ENCODE results near the gene TSPAN18. TPM values are rescaled to one million over a fixed set of nuclear protein-coding genes. Genes with fewer than 3 reads are reported as not detected.

TSPAN18 gene
- total RNA-seq, 4 donors from 2014 or later, result 31.1 to 74.6 (median 34.7) TPM

DNA sequence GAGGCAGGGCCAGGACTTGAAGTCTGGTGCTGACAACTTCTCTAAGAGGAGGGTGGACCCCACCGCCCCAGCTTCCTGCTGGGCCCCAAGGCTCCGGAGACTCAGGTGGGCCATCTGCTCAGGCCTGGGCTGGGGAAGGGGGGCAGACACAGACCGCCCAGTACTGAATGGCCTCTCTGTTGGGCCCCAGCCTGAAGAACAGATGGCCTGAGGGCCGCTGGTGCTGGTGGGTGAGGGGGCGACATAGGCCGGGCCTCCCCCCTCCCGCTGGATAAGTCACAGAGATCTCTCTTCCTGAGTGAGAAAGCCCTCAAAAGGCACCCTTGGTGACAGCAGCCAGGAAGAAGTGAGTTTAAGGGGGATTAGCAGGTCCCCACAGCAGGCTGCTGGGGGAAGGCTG, 236.4 kb downstream of the TSPAN18 start:
- WGBS, 2 donors (ENCODE audit: low coverage in 1 of 2), result no CpG with 5 or more reads among the region's 7 CpGs
- no peak for TF ChIP-seq POLR2A (IDR thresholded peaks at IDR 0.05)
- TF ChIP-seq EP300 (IDR thresholded peaks at IDR 0.05), result no peak
- no peak for TF ChIP-seq POLR2AphosphoS5 (IDR thresholded peaks at IDR 0.05)
- TF ChIP-seq, protein P1, sequence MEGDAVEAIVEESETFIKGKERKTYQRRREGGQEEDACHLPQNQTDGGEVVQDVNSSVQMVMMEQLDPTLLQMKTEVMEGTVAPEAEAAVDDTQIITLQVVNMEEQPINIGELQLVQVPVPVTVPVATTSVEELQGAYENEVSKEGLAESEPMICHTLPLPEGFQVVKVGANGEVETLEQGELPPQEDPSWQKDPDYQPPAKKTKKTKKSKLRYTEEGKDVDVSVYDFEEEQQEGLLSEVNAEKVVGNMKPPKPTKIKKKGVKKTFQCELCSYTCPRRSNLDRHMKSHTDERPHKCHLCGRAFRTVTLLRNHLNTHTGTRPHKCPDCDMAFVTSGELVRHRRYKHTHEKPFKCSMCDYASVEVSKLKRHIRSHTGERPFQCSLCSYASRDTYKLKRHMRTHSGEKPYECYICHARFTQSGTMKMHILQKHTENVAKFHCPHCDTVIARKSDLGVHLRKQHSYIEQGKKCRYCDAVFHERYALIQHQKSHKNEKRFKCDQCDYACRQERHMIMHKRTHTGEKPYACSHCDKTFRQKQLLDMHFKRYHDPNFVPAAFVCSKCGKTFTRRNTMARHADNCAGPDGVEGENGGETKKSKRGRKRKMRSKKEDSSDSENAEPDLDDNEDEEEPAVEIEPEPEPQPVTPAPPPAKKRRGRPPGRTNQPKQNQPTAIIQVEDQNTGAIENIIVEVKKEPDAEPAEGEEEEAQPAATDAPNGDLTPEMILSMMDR (IDR thresholded peaks at IDR 0.05), result no peak
- no peaks in the 10 kb centered on the region for H3K36me3 ChIP-seq
- no peaks in the 10 kb centered on the region for H3K27me3 ChIP-seq
- no peaks in the 10 kb centered on the region for H3K9me3 ChIP-seq
- no peak overlapping the region for H3K27ac ChIP-seq
- H3K4me3 ChIP-seq, result no peak overlapping the region
- H3K4me1 ChIP-seq, result no peaks in the 10 kb centered on the region
- no peak for ATAC-seq

DNA sequence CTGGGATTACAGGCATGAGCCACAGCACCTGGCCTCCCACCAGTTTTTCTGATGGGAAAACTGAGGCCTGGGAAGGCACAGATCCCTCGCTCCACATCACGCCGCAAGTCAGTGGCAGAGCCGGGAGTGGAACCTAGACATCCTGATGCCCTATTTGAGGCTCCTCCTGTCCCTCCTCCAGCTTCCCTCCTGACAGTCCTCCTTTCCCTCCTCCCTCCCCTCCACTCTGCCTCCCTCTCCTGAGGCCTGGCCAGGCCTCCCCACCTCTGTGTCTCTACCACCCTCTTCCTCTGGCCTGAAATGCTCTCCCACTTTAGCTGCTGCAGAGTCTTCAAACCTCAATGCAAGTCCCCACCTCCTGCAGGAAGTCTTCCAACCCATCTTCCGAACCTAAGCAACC, 237.2 kb downstream of the TSPAN18 start:
- H3K4me1 ChIP-seq, result no peaks in the 10 kb centered on the region
- no peak for ATAC-seq
- TF ChIP-seq POLR2A (IDR thresholded peaks at IDR 0.05), result no peak
- no peak for TF ChIP-seq EP300 (IDR thresholded peaks at IDR 0.05)
- TF ChIP-seq POLR2AphosphoS5 (IDR thresholded peaks at IDR 0.05), result no peak
- TF ChIP-seq, protein P1 (IDR thresholded peaks at IDR 0.05), result no peak
- H3K9me3 ChIP-seq, result no peaks in the 10 kb centered on the region
- no peaks in the 10 kb centered on the region for H3K36me3 ChIP-seq
- 84 to 91% methylated on average over 5 of the region's 5 CpGs for WGBS, 2 donors (ENCODE audit: low coverage in 1 of 2)
- no peak overlapping the region for H3K4me3 ChIP-seq
- H3K27me3 ChIP-seq, result no peaks in the 10 kb centered on the region
- no peak overlapping the region for H3K27ac ChIP-seq

DNA sequence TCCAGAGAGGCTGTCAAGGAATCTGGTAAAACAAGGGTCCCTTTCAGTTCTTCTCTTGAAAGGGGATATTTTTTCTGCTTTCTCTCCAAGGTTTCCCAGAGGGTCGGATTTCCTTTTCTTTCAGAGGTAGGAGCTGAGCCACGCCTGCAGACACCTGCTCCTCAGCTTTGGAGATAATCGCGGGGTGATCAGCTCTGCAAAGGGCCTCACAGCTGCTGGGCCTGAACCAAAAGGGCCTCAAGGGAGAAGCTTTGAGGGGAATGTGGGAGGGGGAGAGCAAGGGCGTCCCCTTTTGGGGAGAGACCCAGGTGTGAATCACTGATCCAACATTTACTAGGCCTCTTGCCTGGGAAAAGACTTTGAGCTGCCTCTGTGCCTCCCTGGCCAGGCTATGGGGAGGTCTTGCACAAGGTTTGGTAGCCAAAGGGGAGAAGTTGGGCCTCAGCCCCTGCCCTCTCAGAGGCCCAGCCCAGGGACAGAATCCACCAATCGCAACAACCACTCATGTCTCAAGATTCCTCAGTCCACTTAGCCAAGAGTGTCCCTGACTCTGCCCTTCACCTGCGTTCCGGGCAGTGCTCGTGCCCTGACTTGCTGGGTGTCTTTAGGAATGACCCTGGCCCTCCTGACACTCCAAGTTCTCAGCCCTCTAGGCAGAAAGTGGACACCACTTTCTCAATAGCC, 237.9 kb downstream of the TSPAN18 start:
- H3K9me3 ChIP-seq, result no peaks in the 10 kb centered on the region
- 73 to 93% methylated on average over 6 to 9 of the region's 9 CpGs for WGBS, 2 donors (ENCODE audit: low coverage in 1 of 2)
- H3K4me1 ChIP-seq, result no peaks in the 10 kb centered on the region
- H3K27me3 ChIP-seq, result no peaks in the 10 kb centered on the region
- TF ChIP-seq EP300 (IDR thresholded peaks at IDR 0.05), result no peak
- no peak for TF ChIP-seq POLR2A (IDR thresholded peaks at IDR 0.05)
- TF ChIP-seq POLR2AphosphoS5 (IDR thresholded peaks at IDR 0.05), result no peak
- TF ChIP-seq, protein P1 (IDR thresholded peaks at IDR 0.05), result no peak
- H3K36me3 ChIP-seq, result no peaks in the 10 kb centered on the region
- no peak for ATAC-seq
- H3K4me3 ChIP-seq, result no peak overlapping the region
- no peak overlapping the region for H3K27ac ChIP-seq

DNA sequence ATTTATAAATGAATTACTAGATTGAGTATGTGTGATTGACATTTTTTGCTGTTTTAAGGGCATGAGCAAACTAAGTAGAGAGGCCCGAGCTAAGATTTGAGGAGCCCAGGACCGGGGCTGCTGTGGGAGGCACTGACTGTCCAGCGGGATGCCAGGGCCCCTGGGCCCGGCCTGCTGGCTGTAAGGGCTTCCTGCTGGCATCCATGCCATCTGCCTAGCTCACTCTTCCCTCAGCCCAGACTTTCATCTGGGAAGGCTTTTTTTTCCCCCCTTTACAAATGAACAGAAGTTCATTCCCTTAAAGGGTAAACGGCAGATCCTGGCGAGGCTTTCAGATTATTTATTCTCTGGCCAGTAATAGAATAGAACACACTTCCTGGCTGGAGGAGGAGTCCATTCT, 239.9 kb downstream of the TSPAN18 start:
- H3K27ac ChIP-seq, result no peak overlapping the region
- H3K36me3 ChIP-seq, result no peaks in the 10 kb centered on the region
- no peak overlapping the region for H3K4me3 ChIP-seq
- no peaks in the 10 kb centered on the region for H3K4me1 ChIP-seq
- TF ChIP-seq POLR2A (IDR thresholded peaks at IDR 0.05), result no peak
- WGBS, 2 donors (ENCODE audit: low coverage in 1 of 2), result 75 to 90% methylated on average over 4 to 5 of the region's 6 CpGs
- no peak for ATAC-seq
- H3K9me3 ChIP-seq, result no peaks in the 10 kb centered on the region
- no peaks in the 10 kb centered on the region for H3K27me3 ChIP-seq

DNA sequence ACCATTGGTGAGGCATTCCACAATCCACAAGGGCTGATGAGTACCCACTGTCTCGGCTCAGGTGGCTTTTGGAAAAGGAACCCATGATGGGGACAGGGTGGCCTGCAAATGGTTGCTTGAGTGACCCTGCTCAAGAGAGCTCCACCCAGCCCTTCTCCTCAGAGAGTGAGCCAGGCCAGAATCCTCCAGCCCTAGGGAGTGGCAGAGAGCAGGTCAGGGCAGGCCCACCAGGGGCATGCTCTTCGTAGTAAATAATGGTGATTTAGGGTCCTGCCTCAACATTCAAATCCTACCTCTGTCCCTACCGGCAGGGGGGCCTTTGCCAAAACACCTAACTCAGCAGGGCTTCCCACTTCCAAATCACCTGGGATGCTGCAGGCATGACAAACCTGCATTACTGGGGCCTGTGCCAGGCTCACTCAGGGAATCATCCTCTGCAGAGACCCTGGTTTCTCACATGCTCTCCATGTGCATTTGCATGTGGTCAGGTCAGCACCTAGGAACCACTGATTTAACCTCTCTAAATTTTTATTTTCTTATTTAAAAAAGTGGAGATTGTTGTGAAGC, 241.3 kb downstream of the TSPAN18 start:
- TF ChIP-seq EP300 (IDR thresholded peaks at IDR 0.05), result no peak
- TF ChIP-seq POLR2AphosphoS5 (IDR thresholded peaks at IDR 0.05), result no peak
- TF ChIP-seq, protein P1 (IDR thresholded peaks at IDR 0.05), result no peak
- no peak for TF ChIP-seq POLR2A (IDR thresholded peaks at IDR 0.05)
- no peak overlapping the region for H3K4me3 ChIP-seq
- H3K36me3 ChIP-seq, result no peaks in the 10 kb centered on the region
- no peaks in the 10 kb centered on the region for H3K9me3 ChIP-seq
- 100% methylated on average over 1 of the region's 3 CpGs; no CpG with 5 or more reads in 1 of the 2 donors for WGBS, 2 donors (ENCODE audit: low coverage in 1 of 2)
- H3K27ac ChIP-seq, result no peak overlapping the region
- H3K4me1 ChIP-seq, result no peaks in the 10 kb centered on the region
- no peaks in the 10 kb centered on the region for H3K27me3 ChIP-seq
- no peak for ATAC-seq

Measured in gastroesophageal sphincter (tissue), 4 donors.